MM.1S (cell line): ENCODE results near the gene TJP1.

Experiments used
- DNase-seq: peaks from one replicate; pipeline ENCODE4 v3.0.0-alpha.2; 2015
- H2AFZ ChIP-seq: fragments of 300-600 bp; sonication (generic); 2 replicates; pipeline ENCODE4 v1.6.0; 2016; ENCODE audit warnings: antibody characterized with exemption, low read length
- H3F3A ChIP-seq: fragments of 300-600 bp; sonication (generic); 2 replicates; pipeline ENCODE4 v1.6.1; 2016; ENCODE audit warnings: mild to moderate bottlenecking, antibody characterized with exemption, low read length, moderate library complexity, mixed read lengths; ENCODE audit not compliant: insufficient read depth
- H3K27ac ChIP-seq: fragments of 300-600 bp; sonication (generic); 2 replicates; pipeline ENCODE4 v1.5.1; 2016; ENCODE audit warnings: mild to moderate bottlenecking, low read length
- H3K27me3 ChIP-seq: fragments of 300-600 bp; sonication (generic); replicated peaks from 2 replicates; pipeline ENCODE4 v1.6.0; 2016; ENCODE audit warnings: low read length; ENCODE audit not compliant: insufficient read depth
- H3K36me3 ChIP-seq: fragments of 300-600 bp; sonication (generic); replicated peaks from 2 replicates; pipeline ENCODE4 v1.6.1; 2016; ENCODE audit warnings: mild to moderate bottlenecking, low read length, mixed read lengths; ENCODE audit not compliant: insufficient read depth
- H3K4me1 ChIP-seq: fragments of 300-600 bp; sonication (generic); 2 replicates; pipeline ENCODE4 v1.6.1; 2016; ENCODE audit warnings: low read length, mixed read lengths
- H3K4me2 ChIP-seq: fragments of 300-600 bp; sonication (generic); 2 replicates; pipeline ENCODE4 v1.6.0; 2016; ENCODE audit warnings: low read depth, low read length
- H3K4me3 ChIP-seq: fragments of 300-600 bp; sonication (generic); 2 replicates; pipeline ENCODE4 v1.5.1; 2016; ENCODE audit warnings: low read length, mixed read lengths
- H3K79me2 ChIP-seq: fragments of 300-600 bp; sonication (generic); 2 replicates; pipeline ENCODE4 v1.6.1; 2016; ENCODE audit warnings: mixed run types, low read length, mixed read lengths
- H3K9ac ChIP-seq: fragments of 300-600 bp; sonication (generic); 2 replicates; pipeline ENCODE4 v1.6.1; 2016; ENCODE audit warnings: low read length, mixed read lengths
- H3K9me2 ChIP-seq: fragments of 300-600 bp; sonication (generic); replicated peaks from 2 replicates; pipeline ENCODE4 v1.6.1; 2016; ENCODE audit warnings: mild to moderate bottlenecking, low read length, mixed read lengths; ENCODE audit not compliant: insufficient read depth
- H3K9me3 ChIP-seq: fragments of 300-600 bp; sonication (generic); replicated peaks from 2 replicates; pipeline ENCODE4 v1.6.1; 2016; ENCODE audit warnings: mild to moderate bottlenecking, low read length, mixed read lengths; ENCODE audit not compliant: insufficient read depth
- H4K20me1 ChIP-seq: fragments of 300-600 bp; sonication (generic); 2 replicates; pipeline ENCODE4 v1.6.1; 2016; ENCODE audit warnings: mild to moderate bottlenecking, low read length, moderate library complexity, mixed read lengths; ENCODE audit not compliant: insufficient read depth
- EZH2 ChIP-seq: fragments of 300-600 bp; sonication (generic); optimal IDR thresholded peaks from 2 replicates; pipeline ENCODE3; 2017; ENCODE audit warnings: low read depth, mild to moderate bottlenecking, antibody characterized with exemption, low read length, mixed read lengths
- EZH2phosphoT487 ChIP-seq: fragments of 300-600 bp; sonication (generic); IDR thresholded peaks from 2 replicates; pipeline ENCODE4 v1.6.1; 2018; ENCODE audit warnings: antibody characterized with exemption, low read length
- TF ChIP-seq, protein P1 (sequence below): fragments of 300-600 bp; sonication (generic); IDR thresholded peaks from 2 replicates; pipeline ENCODE4 v1.5.1; 2016; ENCODE audit warnings: antibody characterized with exemption, low read length, mixed read lengths

TJP1 gene

GRCh38 chr15:29712149-29712885, 110.0 kb downstream of the TJP1 start:
- Histone ChIP-seq H3K4me2 (no peak overlapping the region), H3K4me3 (no peak overlapping the region), H3K36me3 (no peaks in the 10 kb centered on the region), H3K79me2 (no peaks in the 10 kb centered on the region), H3K27me3 (no peaks in the 10 kb centered on the region), H3K27ac (no peak overlapping the region), H3K9me2 (no peaks in the 10 kb centered on the region), H2AFZ (no peak overlapping the region), H4K20me1 (no peaks in the 10 kb centered on the region), H3F3A (no peaks in the 10 kb centered on the region), H3K9ac (no peak overlapping the region), H3K4me1 (no peaks in the 10 kb centered on the region), H3K9me3 (no peaks in the 10 kb centered on the region)
- TF ChIP-seq, protein P1, sequence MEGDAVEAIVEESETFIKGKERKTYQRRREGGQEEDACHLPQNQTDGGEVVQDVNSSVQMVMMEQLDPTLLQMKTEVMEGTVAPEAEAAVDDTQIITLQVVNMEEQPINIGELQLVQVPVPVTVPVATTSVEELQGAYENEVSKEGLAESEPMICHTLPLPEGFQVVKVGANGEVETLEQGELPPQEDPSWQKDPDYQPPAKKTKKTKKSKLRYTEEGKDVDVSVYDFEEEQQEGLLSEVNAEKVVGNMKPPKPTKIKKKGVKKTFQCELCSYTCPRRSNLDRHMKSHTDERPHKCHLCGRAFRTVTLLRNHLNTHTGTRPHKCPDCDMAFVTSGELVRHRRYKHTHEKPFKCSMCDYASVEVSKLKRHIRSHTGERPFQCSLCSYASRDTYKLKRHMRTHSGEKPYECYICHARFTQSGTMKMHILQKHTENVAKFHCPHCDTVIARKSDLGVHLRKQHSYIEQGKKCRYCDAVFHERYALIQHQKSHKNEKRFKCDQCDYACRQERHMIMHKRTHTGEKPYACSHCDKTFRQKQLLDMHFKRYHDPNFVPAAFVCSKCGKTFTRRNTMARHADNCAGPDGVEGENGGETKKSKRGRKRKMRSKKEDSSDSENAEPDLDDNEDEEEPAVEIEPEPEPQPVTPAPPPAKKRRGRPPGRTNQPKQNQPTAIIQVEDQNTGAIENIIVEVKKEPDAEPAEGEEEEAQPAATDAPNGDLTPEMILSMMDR = no peak
- no peak for TF ChIP-seq EZH2
- no peak for TF ChIP-seq EZH2phosphoT487
- DNase-seq = no peak

DNA sequence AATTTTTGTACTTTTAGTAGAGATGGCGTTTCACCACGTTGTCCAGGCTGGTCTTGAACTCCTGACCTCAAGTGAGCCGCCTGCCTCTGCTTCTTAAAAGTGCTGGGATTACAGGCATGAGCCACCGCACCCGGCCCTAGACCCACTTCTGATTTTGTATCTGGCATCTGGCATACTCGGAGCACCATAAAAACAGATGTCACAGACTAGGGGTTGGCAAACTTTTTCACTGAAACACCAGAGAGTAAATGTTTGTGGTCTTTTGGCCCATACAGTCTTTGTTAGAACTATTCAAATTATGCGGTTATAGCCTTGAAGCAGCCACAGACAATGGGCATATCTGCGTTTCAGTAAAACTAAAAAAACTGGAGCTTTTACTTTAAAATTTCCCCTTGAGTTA, 110.7 kb downstream of the TJP1 start:
- Histone ChIP-seq H3K4me3 (no peak overlapping the region), H3K27ac (no peak overlapping the region), H3K4me2 (no peak overlapping the region), H3K79me2 (no peaks in the 10 kb centered on the region), H3K9me2 (no peaks in the 10 kb centered on the region), H3K9ac (no peak overlapping the region), H4K20me1 (no peaks in the 10 kb centered on the region), H2AFZ (no peak overlapping the region), H3K9me3 (no peaks in the 10 kb centered on the region), H3K27me3 (no peaks in the 10 kb centered on the region), H3K36me3 (no peaks in the 10 kb centered on the region), H3K4me1 (no peaks in the 10 kb centered on the region), H3F3A (no peaks in the 10 kb centered on the region)
- DNase-seq = no peak
- no peak for TF ChIP-seq EZH2
- no peak for TF ChIP-seq EZH2phosphoT487
- TF ChIP-seq, protein P1 = no peak

DNA sequence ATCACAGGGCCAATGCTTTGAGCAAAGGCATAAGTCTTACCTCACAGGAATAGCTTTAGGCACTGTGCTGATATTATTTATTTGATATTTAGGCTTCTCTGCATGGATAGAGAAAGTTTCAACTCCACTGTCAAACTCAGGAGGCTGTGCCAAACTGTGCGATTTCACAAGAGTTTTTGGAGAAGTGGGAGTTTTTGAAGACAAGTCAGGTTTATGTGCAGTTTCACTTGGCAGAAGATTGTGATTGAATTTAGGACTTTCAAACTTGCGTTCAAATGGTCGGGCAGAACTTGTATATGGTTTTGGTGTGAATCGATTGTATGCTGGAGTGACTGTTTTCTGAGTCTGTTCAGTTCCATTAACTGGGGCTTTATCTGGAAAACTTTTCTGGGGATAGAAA, 113.7 kb downstream of the TJP1 start:
- TF ChIP-seq EZH2phosphoT487 (no peak), EZH2 (no peak)
- TF ChIP-seq, protein P1 = no peak
- H3K4me1 ChIP-seq = no peaks in the 10 kb centered on the region
- no peak overlapping the region for H3K4me2 ChIP-seq
- H3K36me3 ChIP-seq = no peaks in the 10 kb centered on the region
- H3K9me2 ChIP-seq = no peaks in the 10 kb centered on the region
- H2AFZ ChIP-seq = no peak overlapping the region
- no peak overlapping the region for H3K27ac ChIP-seq
- H4K20me1 ChIP-seq = no peaks in the 10 kb centered on the region
- no peaks in the 10 kb centered on the region for H3K27me3 ChIP-seq
- no peak for DNase-seq
- H3K9ac ChIP-seq = no peak overlapping the region
- H3K9me3 ChIP-seq = no peaks in the 10 kb centered on the region
- H3K4me3 ChIP-seq = no peak overlapping the region
- H3K79me2 ChIP-seq = no peaks in the 10 kb centered on the region
- no peaks in the 10 kb centered on the region for H3F3A ChIP-seq
